Measurements from ENCODE around the gene GNG14.

DNA sequence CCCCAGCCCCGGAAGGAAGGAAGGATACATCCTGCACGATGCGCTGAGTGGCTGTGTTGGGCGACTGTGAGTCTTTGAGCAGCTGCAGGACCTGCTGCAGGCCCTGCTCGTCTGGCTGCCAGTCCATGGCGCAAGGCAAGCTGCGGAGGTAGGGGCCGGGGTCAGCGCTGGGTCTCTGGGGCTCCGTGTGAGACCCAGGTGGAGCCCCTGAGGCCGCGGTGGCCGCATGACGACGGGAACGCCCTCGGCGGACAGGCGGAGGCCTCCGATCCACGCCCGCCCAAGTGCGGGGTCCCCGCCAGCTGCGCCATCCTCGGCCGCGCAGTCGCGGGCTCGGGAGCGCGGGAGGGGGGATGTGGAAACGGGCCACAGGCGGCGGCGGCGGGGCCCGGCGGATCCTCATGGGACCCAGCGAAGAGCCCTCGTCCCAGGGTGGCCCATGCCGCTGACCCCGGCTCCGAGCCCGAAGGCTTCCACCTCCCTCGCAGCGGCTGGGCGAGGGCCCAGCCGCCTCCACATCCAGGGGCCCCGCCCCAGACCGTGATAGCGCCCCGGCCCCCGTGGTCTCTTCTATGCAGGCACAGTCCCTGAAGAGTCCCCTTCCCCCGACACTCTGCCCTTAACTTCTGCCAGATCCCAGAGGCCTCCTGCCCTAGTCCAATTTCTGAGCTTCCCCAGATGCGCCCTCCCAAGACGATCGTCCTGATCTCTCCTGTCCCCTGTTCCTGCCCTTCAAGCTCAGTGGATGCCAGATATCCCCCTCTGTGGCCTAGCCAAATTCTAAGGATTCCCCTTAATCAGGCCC is 33.3 kb downstream of the GNG14 start:
- TF ChIP-seq, protein P1, sequence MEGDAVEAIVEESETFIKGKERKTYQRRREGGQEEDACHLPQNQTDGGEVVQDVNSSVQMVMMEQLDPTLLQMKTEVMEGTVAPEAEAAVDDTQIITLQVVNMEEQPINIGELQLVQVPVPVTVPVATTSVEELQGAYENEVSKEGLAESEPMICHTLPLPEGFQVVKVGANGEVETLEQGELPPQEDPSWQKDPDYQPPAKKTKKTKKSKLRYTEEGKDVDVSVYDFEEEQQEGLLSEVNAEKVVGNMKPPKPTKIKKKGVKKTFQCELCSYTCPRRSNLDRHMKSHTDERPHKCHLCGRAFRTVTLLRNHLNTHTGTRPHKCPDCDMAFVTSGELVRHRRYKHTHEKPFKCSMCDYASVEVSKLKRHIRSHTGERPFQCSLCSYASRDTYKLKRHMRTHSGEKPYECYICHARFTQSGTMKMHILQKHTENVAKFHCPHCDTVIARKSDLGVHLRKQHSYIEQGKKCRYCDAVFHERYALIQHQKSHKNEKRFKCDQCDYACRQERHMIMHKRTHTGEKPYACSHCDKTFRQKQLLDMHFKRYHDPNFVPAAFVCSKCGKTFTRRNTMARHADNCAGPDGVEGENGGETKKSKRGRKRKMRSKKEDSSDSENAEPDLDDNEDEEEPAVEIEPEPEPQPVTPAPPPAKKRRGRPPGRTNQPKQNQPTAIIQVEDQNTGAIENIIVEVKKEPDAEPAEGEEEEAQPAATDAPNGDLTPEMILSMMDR (conservative IDR thresholded peaks at IDR 0.05; ENCODE audit: low read depth in 2 of 2) = no peak
- TF ChIP-seq EZH2 (IDR thresholded peaks at IDR 0.05; ENCODE audit: low read depth, unreplicated experiment) (no peak), JUNB (IDR thresholded peaks at IDR 0.05; ENCODE audit: unreplicated experiment) (no peak), EZH2phosphoT487 (IDR thresholded peaks at IDR 0.05; ENCODE audit: unreplicated experiment) (no peak), POLR2AphosphoS5 (IDR thresholded peaks at IDR 0.05; ENCODE audit: low read depth) (no peak), CREB1 (CRISPR knock-in tag; IDR thresholded peaks at IDR 0.05; ENCODE audit: low read depth) (no peak), ZNF331 (CRISPR knock-in tag; IDR thresholded peaks at IDR 0.05; ENCODE audit: low read depth) (no peak), REST (IDR thresholded peaks at IDR 0.05; ENCODE audit: unreplicated experiment) (no peak), ZNF462 (CRISPR knock-in tag; IDR thresholded peaks at IDR 0.05) (no peak)

Data from GM23338 (cell line).